Activated effector memory CD4-positive, alpha-beta T cell treated with Interleukin-2 at 50 U/mL for 16 hours (primary cell): ENCODE data around the gene RAB15.
"Not testable (repeated sequence)": the region's sequence is repeated elsewhere in the genome, so short reads cannot be mapped to it uniquely, and the experiment has no call there.

Experiments used
- DNase-seq: peaks from one replicate; pipeline ENCODE4 v3.0.0-alpha.2; 2020

The RAB15 gene

DNA sequence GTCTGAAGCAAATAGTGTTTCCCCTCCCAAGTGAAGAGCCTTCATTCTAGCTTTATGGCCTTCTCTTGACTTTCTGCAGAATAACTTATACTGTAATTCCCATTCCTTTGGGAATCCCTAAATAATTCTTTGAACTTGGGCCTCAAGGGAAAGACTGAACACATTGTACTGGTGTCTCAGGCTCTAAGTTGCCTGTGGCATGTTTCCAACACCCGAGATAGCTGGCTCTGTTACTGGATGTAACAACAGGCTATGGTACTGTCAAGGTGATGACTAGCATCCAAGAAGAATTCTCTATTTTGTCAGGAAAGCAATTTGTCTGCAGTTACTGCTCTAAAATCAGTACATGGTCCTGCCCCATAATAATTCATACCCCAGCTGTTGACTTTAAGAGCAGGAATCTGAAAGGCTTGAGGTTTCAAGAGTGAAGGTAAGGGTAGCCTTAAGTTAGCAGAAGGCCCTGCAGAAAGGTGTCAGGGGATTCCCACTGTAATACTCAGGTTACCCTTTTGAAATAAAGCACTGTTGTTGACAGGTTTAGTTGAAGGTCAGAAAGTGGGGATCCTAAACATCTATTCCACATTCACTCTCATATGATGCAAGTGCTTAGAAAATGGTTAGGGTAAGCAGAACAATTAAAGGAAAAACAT lies 34.8 kb downstream of the RAB15 start:
- DNase-seq = no peak

GRCh38 chr14:64935508-64935907 lies 36.6 kb downstream of the RAB15 start:
- DNase-seq = no peak

DNA sequence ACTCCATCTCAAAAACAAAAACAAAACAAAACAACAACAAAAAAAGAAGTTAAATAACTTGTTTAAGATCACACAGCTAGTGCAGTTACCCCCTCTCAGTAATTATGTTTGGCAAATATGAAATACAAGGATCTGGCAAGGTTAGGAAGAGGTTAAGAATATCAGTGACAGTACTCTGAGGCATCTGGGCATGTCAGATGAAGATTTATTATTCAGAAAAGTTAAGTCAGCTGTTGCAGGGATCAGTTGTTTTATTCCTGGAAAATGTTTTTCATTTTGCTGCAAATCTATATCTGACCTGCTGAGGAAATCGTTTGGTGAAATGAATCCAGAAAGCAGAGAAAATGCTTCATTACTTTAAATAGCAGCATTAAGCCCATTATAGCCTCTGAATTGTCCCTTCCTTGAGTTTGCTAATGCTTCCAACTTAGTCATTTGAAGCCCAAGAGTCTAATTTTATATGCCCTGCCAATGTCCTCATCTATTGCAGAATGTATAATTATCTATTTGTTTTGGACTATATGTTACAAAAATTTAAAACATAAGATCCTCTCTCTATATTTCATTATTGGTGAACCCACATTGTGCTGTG lies 37.7 kb downstream of the RAB15 start:
- DNase-seq = no peak

GRCh38 chr14:64932231-64932630 lies 39.9 kb downstream of the RAB15 start:
- no peak for DNase-seq

DNA sequence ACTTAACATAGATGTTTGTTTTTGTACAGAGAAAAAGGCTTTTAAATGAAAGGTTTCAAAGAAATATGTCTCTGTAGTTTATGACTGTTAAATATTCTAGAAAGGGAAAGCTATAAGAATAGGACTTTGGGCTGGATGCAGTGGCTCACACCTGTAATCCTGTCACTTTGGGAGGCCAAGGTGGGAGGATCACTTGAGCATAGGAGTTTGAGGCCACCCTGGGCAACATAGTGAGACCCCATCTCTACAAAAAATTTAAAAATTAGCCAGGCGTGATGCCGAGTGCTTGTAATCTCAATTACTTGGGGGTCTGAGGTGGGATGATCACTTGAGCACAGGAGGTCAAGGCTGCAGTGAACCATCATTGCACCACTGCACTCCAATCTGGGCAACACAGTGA lies 41.0 kb downstream of the RAB15 start:
- DNase-seq = no peak

- no peak for DNase-seq
Measured at GRCh38 chr14:64930085-64930843, 41.9 kb downstream of the RAB15 start.

GRCh38 chr14:64929014-64929359 lies 43.1 kb downstream of the RAB15 start:
- no peak for DNase-seq

DNA sequence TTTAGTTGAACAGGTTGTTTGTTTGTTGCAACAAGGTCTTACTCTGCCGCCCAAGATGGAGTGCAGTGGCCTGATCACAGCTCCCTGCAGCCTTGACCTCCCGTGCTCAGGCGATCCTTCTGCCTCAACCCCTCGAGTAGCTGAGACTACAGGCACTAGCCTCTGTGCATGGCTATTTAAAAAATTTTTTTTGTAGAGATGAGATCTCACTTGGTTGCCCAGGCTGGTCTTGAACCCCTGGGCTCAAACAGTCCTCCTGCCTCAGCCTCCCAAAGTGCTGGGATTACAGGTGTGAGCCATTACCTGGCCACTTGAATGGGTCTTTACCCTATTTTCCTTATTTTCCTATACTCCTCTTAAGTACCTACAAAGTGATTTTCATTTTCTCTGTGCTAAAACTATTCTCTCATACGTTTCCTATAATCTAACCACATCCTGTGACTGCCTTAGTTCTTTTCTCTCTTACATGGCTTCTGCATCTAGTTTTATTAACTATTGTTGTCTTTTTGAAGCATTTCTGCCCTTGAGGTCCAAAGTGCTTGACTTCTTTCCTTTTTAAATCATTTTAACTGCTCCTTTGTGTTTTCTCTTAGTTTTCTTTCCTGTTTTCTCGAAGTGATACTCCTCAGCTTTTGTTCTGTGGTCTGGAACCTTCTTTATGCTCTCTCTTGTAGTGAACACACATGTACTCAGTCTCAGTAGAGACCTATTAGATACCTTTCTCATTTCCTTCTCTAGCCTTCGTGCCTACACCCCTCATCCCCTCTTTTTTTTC lies 43.7 kb downstream of the RAB15 start:
- DNase-seq = no peak

DNA sequence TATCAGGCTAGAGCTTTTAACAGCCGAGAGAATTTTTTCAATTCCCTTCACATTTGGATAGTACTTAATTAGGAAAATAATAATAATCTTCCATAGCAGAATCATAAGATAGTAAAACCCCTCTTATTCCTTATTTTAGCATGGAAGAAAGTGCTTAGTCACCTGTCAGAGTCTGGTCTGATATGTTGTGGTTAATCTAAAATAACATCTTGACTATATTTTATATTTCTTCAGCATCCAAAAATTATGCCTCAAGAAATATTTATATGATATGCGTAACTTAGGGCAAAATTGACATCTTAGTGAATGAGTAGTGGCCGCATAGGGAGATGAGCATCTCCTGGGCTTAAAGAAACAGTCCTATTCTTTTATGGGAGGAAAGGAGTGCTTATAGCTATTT lies 45.1 kb downstream of the RAB15 start:
- no peak for DNase-seq

DNA sequence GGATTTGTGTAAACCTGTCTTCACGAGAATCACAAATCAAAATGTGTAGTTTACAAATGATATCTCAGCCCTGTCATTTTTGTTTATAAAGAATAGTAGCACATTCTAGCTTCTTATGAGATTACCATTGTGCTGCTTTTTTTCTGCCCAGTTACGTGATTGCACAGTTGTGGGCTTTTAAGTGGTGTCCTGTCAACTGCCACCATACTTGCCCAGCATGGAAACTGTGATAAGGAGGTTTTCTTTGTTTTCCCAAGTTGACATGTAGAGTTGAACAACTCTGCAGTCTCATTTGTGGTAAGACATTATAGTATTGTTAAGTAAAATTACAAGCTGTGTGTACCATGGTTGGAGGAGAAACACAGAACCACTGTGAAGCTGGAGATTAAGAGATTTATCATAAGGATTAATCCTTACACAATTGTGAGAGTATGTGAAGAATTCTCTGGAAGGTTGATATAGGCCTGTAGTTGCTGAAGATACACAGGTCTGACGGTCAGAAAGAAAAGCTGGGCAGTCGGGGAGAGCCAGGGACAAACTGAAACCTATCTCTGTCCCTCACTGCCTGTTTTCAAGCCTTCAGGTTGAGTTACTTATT lies 45.6 kb downstream of the RAB15 start:
- no peak for DNase-seq

DNA sequence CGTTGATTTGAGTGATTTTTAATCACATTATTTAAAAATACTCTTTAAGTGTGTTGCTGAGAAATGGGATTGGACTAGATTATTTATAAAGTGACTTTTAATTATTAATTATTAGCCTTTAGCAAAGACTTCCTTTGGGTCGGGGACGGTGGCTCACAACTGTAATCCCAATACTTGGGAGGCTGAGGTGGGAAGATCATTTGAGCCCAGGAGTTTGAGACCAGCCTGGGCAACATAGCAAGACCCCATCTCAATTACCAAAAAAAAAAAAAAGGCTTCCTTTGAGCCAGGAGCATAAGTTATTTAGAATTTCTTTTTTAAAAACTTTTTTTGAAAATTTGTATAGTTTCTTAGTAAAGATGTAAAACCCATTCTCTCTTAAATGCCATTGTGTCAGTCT lies 49.1 kb downstream of the RAB15 start:
- no peak for DNase-seq

GRCh38 chr14:64920465-64920864 lies 51.7 kb downstream of the RAB15 start:
- no peak for DNase-seq

DNA sequence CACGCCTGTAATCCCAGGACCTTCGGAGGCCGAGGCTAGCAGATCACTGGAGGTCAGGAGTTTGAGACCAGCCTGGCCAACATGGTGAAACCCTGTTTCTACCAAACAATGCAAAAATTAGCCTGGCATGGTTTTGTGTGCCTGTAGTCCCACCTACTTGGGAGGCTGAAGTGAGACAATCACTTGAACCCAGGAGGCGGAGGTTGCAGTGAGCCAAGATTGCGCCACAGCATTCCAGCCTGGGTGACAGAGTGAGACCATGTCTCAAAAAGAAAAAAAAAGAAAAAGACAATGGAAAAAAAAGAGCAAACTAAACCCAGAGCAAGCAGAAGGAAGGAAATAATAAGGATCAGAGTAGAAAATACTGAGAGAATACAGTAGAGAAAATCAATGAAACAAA lies 52.5 kb downstream of the RAB15 start:
- no peak for DNase-seq

- DNase-seq = no peak
Measured at GRCh38 chr14:64919215-64919614, 52.9 kb downstream of the RAB15 start.

GRCh38 chr14:64918216-64918615 lies 53.9 kb downstream of the RAB15 start:
- DNase-seq = no peak

DNA sequence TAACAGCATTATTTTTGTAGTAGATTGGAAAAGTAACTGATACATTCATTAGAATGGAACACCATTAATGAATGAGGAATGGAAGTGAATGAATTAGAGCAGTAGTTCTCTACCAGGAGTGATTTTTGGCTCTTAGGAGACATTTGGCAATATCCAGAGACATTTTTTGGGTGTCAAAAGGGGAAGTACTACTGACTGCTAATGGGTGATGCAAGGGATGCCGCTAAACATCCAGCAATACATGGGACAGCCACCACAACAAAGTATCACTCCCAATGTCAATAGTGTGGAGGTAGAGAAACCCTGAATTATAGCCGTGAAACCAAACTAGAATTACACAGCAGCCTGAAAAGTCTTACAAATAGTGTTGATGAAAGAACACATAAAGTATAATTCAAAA lies 56.3 kb downstream of the RAB15 start:
- DNase-seq = no peak

DNA sequence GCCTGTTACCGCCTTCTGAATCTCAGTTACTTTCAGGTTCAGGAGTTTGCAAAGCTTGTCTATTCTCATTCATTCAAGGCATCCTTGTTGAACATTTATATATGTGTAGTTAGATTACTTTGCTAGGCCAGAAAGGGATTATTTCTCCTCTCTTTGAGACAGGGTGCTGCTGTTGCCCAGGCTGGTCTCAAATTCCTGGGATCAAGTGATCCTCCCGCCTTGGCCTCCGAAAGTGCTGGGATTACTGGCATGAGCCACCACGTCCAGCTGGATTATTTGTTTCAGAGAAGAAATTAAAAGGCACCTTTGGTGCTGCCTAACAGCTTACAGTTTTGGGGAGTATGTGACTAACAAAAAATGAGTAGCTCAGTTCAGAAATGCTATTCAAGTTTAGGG lies 57.1 kb downstream of the RAB15 start:
- no peak for DNase-seq

DNA sequence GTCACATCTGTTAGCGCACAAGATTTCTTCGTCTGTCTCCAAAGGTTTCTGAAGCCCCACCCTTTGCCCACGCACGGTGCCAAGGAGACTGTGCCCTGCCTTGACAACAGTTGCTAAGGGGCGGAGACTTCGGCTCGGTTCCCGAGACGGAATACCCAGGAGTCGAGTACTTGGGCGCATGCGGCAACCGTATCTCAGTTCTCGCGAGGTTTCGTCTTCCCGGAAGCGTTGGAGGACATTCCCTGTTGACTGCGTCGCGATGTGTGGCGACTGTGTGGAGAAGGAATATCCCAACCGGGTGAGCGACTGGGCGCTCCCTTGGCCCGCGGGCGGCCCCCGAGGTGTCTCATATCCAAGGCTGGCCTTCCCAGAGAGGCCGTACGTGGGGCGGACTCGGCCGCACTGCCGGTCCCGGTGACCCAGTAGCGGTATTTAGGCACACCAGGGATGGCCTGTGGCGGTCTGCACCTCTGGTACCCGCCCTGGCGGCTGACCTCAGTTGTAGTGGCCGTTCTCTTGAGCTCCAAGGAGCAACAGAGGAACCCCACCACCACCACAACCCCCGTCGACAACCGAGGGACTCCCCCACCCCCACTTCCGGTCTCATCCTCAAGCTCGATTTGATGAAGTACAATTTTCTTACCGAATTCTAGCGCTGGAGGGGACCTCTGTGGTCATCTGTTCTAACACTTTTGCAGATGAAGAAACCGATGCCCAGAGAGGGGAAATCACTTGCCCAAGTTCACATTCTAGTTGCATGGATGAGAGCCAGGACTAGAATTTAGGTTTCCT lies 57.7 kb downstream of the RAB15 start, which contains the start of gene CHURC1:
Gene CHURC1, plus strand, starts transcription at position 219 of the 792 bp plus-strand sequence. Its CDS starts 41 bp downstream, at position 260.
- DNase-seq = peak; percentile 93

DNA sequence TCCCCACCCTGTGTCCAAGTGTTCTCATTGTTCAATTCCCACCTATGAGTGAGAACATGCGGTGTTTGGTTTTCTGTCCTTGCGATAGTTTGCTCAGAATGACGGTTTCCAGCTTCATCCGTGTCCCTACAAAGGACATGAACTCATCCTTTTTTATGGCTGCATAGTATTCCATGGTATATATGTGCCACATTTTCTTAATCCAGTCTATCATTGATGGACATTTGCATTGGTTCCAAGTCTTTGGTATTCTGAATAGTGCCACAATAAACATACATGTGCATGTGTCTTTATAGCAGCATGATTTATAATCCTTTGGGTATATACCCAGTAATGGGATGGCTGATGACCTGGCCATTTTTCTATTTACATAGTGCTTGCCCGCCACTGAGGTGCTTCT lies 58.7 kb downstream of the RAB15 start:
- not testable (repeated sequence) for DNase-seq

DNA sequence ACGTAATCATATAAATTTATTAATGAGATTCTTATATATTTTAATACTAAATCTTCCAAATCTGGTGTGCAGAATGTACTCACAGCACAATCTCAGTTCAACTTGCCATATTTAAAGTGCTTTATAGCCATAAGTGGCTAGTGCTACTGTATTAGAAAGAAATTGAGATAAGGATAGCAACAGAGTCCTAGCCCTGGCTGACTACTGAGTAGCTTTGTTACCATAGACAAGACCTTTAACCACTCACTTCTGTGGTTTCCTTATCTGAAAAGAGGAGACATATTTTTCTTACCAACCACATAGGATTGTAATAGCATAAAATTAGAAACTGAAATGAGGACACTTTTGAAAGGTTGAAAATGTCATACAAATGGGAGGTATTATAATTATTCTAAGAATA lies 59.9 kb downstream of the RAB15 start:
- no peak for DNase-seq

DNA sequence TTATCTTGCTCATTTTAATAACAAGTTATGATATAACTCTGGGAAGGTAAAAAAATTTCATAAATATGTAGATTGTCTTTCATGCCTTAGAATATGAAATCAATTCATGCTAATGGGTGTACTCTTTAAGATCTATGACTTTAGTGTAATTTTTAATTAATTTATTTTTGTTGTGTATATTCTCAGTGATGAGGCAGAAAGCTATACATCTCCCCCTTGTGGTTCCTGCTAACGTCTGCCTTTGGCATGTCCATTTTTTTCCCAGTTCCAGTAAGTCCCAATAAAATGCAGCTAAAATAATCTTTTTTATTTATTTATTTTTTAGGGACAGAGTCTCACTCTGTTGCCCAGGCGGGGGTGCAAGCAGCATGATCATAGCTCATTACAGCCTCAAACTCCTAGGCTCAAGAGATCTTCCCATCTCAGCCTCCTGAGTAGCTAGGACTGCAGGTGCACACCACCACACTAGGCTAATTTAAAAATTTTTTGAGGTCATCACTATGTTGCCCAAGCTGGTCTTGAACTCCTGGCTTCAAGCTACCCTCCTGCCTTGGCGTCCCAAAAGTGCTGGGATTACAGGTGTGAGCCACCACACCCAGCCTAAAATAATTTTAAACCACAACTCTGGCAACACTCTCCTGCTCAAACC lies 61.2 kb downstream of the RAB15 start:
- no peak for DNase-seq

DNA sequence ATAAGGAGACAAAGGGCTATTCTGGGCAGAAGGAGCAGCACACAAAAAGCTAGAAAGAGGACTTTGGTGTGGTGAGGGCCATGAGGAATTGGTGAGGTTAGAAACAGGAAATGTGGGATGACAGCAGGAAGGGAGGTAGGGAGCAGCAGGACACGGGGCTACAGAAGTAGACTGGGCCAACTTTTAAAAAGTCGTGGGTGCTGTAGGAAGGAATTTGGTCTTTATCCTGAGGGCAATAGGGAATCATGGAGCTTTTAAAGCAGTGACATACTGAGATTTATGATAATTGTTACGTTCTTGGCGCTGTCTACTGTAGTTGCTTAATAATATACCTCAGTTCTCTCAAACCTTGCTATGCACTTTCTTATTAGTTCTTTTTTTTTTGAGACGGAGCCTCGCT lies 66.1 kb downstream of the RAB15 start:
- DNase-seq = no peak
